Esophagus muscularis mucosa (tissue), 3 donors: Measurements from ENCODE around the gene ASTN2.

Experiments used
- POLR2AphosphoS5 ChIP-seq, 2 donors: sonication (generic); formaldehyde crosslinking; IDR thresholded peaks; one replicate each; pipeline ENCODE4 v1.6.1; 2017; ENCODE audit warnings: antibody characterized with exemption in 2 of 2
- TF ChIP-seq, protein P1 (sequence below), 3 experiments: fragments of 200-600 bp in 2 of 3; fragments of 450-650 bp in 1 of 3; sonication (generic) in 2 of 3; IDR thresholded peaks; one replicate each; pipeline ENCODE4 v1.5.1; 2017 to 2019; ENCODE audit warnings: antibody characterized with exemption in 3 of 3, mild to moderate bottlenecking in 2 of 3, moderate library complexity in 1 of 3

DNA sequence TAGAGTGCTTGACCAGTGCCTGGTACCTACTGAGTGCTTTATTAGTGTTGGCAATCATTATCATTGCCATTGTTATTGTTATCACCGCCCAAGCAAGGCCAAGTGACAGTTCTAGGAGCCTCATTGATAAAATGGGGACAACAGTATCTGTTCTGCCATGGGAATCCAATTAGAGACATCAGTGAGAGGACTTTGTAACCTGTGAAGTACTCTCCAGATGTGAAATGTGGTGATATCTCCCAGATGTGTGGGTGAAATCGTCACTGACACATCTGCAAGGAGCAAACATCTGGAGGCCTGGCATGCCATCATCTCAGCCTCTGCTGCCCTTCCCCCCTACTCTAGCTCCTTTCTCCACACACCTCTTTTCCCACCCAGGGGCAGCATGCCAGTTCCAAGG is 1000.5 kb downstream of the ASTN2 start:
- TF ChIP-seq, protein P1, sequence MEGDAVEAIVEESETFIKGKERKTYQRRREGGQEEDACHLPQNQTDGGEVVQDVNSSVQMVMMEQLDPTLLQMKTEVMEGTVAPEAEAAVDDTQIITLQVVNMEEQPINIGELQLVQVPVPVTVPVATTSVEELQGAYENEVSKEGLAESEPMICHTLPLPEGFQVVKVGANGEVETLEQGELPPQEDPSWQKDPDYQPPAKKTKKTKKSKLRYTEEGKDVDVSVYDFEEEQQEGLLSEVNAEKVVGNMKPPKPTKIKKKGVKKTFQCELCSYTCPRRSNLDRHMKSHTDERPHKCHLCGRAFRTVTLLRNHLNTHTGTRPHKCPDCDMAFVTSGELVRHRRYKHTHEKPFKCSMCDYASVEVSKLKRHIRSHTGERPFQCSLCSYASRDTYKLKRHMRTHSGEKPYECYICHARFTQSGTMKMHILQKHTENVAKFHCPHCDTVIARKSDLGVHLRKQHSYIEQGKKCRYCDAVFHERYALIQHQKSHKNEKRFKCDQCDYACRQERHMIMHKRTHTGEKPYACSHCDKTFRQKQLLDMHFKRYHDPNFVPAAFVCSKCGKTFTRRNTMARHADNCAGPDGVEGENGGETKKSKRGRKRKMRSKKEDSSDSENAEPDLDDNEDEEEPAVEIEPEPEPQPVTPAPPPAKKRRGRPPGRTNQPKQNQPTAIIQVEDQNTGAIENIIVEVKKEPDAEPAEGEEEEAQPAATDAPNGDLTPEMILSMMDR (IDR thresholded peaks at IDR 0.05) = no peak
- TF ChIP-seq POLR2AphosphoS5 (IDR thresholded peaks at IDR 0.05) = no peak
